ENCODE measurements around the gene APOL2. TPM values are rescaled to one million over a fixed set of nuclear protein-coding genes. Genes with fewer than 3 reads are reported as not detected.

Gene APOL2
- polyA plus RNA-seq, 1 donor (not counting 4 experiments of a cell fraction or from before 2014, with no cell fraction given) = 8.9 TPM

- no peaks in the 10 kb centered on the region for H3K36me3 ChIP-seq (ENCODE audit: control insufficient read depth in 2 of 2, extremely low read depth in 1 of 2, insufficient read depth in 2 of 2, low read length in 2 of 2)
- no peak overlapping the region for H3K4me2 ChIP-seq (ENCODE audit: control insufficient read depth, extremely low read depth, insufficient read depth, low read depth, low read length)
- peak; percentile 87 for FAIRE-seq
- H2AFZ ChIP-seq (ENCODE audit: control insufficient read depth, low read length) = no peak overlapping the region
- no peaks in the 10 kb centered on the region for H3K9me1 ChIP-seq (ENCODE audit: control insufficient read depth, extremely low read depth, insufficient read depth, low read length)
- H4K20me1 ChIP-seq (ENCODE audit: control insufficient read depth, extremely low read depth, insufficient read depth, low read length) = no peaks in the 10 kb centered on the region
- H3K9me3 ChIP-seq (ENCODE audit: control insufficient read depth, low read depth, low read length) = no peaks in the 10 kb centered on the region
- no peaks in the 10 kb centered on the region for H3K79me2 ChIP-seq (ENCODE audit: control insufficient read depth, insufficient read depth, low read length)
- TF ChIP-seq CTCF (optimal IDR thresholded peaks at IDR 0.05 in 1 of 3, IDR thresholded peaks at IDR 0.05 in 1 of 3, conservative IDR thresholded peaks at IDR 0.05 in 1 of 3; ENCODE audit: extremely low read depth in 1 of 3, insufficient read depth in 2 of 3, low read length in 3 of 3) = peak; percentile 84 to 87 (median 85)
- TF ChIP-seq EZH2 (IDR thresholded peaks at IDR 0.05; ENCODE audit: low read length) = no peak
- H3K4me3 ChIP-seq (ENCODE audit: control insufficient read depth in 2 of 3, extremely low read depth in 1 of 3, insufficient read depth in 2 of 3, low read depth in 1 of 3, low read length in 3 of 3) = no peak overlapping the region
- no peak for DNase-seq (ENCODE audit: low read depth, low spot score)
- H3K27ac ChIP-seq (ENCODE audit: control insufficient read depth, insufficient read depth, low read length) = no peak overlapping the region
- no peaks in the 10 kb centered on the region for H3K4me1 ChIP-seq (ENCODE audit: control insufficient read depth, extremely low read depth, insufficient read depth, low read length)
- H3K27me3 ChIP-seq (ENCODE audit: control insufficient read depth, extremely low read depth, insufficient read depth, low read length) = no peaks in the 10 kb centered on the region
- dilution Hi-C loops (cut with MboI; ENCODE audit: extremely low pct_ligation_motif_present, low sequenced_read_pairs) = no loop called here
- no peak overlapping the region for H3K9ac ChIP-seq (ENCODE audit: control insufficient read depth, extremely low read depth, insufficient read depth, low read length)
Observed at GRCh38 chr22:36221799-36222751, 17.3 kb downstream of the APOL2 start.

GRCh38 chr22:36220451-36220921 lies 18.8 kb downstream of the APOL2 start:
- FAIRE-seq (peak; percentile 90), DNase-seq (ENCODE audit: low read depth, low spot score) (no peak)
- no peak overlapping the region for H3K27ac ChIP-seq (ENCODE audit: control insufficient read depth, insufficient read depth, low read length)
- TF ChIP-seq CTCF (optimal IDR thresholded peaks at IDR 0.05 in 1 of 3, IDR thresholded peaks at IDR 0.05 in 1 of 3, conservative IDR thresholded peaks at IDR 0.05 in 1 of 3; ENCODE audit: extremely low read depth in 1 of 3, insufficient read depth in 2 of 3, low read length in 3 of 3) (no peak), EZH2 (IDR thresholded peaks at IDR 0.05; ENCODE audit: low read length) (no peak)
- no peak overlapping the region for H3K4me2 ChIP-seq (ENCODE audit: control insufficient read depth, extremely low read depth, insufficient read depth, low read depth, low read length)
- no peaks in the 10 kb centered on the region for H3K4me1 ChIP-seq (ENCODE audit: control insufficient read depth, extremely low read depth, insufficient read depth, low read length)
- H3K9me1 ChIP-seq (ENCODE audit: control insufficient read depth, extremely low read depth, insufficient read depth, low read length) = no peaks in the 10 kb centered on the region
- no peak overlapping the region for H2AFZ ChIP-seq (ENCODE audit: control insufficient read depth, low read length)
- H3K4me3 ChIP-seq (ENCODE audit: control insufficient read depth in 2 of 3, extremely low read depth in 1 of 3, insufficient read depth in 2 of 3, low read depth in 1 of 3, low read length in 3 of 3) = no peak overlapping the region
- no peaks in the 10 kb centered on the region for H3K9me3 ChIP-seq (ENCODE audit: control insufficient read depth, low read depth, low read length)
- H4K20me1 ChIP-seq (ENCODE audit: control insufficient read depth, extremely low read depth, insufficient read depth, low read length) = no peaks in the 10 kb centered on the region
- H3K36me3 ChIP-seq (ENCODE audit: control insufficient read depth in 2 of 2, extremely low read depth in 1 of 2, insufficient read depth in 2 of 2, low read length in 2 of 2) = no peaks in the 10 kb centered on the region
- H3K9ac ChIP-seq (ENCODE audit: control insufficient read depth, extremely low read depth, insufficient read depth, low read length) = no peak overlapping the region
- dilution Hi-C loops (cut with MboI; ENCODE audit: extremely low pct_ligation_motif_present, low sequenced_read_pairs) = no loop called here
- peaks cover under 1% of the 10 kb centered on the region for H3K27me3 ChIP-seq (ENCODE audit: control insufficient read depth, extremely low read depth, insufficient read depth, low read length)
- no peaks in the 10 kb centered on the region for H3K79me2 ChIP-seq (ENCODE audit: control insufficient read depth, insufficient read depth, low read length)

Measured in keratinocyte (primary cell).